ENCODE measurements around the gene PARD3B.

PARD3B gene

GRCh38 chr2:204590063-204590462, 44.8 kb downstream of the PARD3B start:
- DNase-seq, result no peak

GRCh38 chr2:204591225-204591624, 46.0 kb downstream of the PARD3B start:
- DNase-seq, result no peak

GRCh38 chr2:204604061-204604460, 58.8 kb downstream of the PARD3B start:
- no peak for DNase-seq

GRCh38 chr2:204608237-204608939, 63.1 kb downstream of the PARD3B start:
- DNase-seq, result no peak

GRCh38 chr2:204611017-204611631, 65.8 kb downstream of the PARD3B start:
- DNase-seq, result no peak

GRCh38 chr2:204611764-204612163, 66.5 kb downstream of the PARD3B start:
- DNase-seq, result no peak

- DNase-seq, result no peak
Measured at GRCh38 chr2:204613635-204614034, 68.4 kb downstream of the PARD3B start.

- no peak for DNase-seq
Measured at GRCh38 chr2:204615456-204615855, 70.2 kb downstream of the PARD3B start.

GRCh38 chr2:204625135-204625534, 79.9 kb downstream of the PARD3B start:
- DNase-seq, result no peak

- DNase-seq, result no peak
Measured at GRCh38 chr2:204628926-204629712, 83.8 kb downstream of the PARD3B start.

GRCh38 chr2:204632410-204632809, 87.1 kb downstream of the PARD3B start:
- no peak for DNase-seq

- no peak for DNase-seq
Measured at GRCh38 chr2:204634564-204634963, 89.3 kb downstream of the PARD3B start.

- DNase-seq, result no peak
Measured at GRCh38 chr2:204635478-204635877, 90.2 kb downstream of the PARD3B start.

GRCh38 chr2:204638471-204639194, 93.4 kb downstream of the PARD3B start:
- no peak for DNase-seq

GRCh38 chr2:204643326-204643725, 98.1 kb downstream of the PARD3B start:
- no peak for DNase-seq

GRCh38 chr2:204645018-204645773, 99.9 kb downstream of the PARD3B start:
- no peak for DNase-seq

GRCh38 chr2:204647626-204648025, 102.4 kb downstream of the PARD3B start:
- no peak for DNase-seq

- DNase-seq, result no peak
Measured at GRCh38 chr2:204650611-204651010, 105.3 kb downstream of the PARD3B start.

GRCh38 chr2:204652063-204652462, 106.8 kb downstream of the PARD3B start:
- DNase-seq, result no peak

- no peak for DNase-seq
Measured at GRCh38 chr2:204654669-204655068, 109.4 kb downstream of the PARD3B start.

GRCh38 chr2:204655101-204655500, 109.8 kb downstream of the PARD3B start:
- no peak for DNase-seq

GRCh38 chr2:204655626-204656025, 110.4 kb downstream of the PARD3B start:
- no peak for DNase-seq

- DNase-seq, result no peak
Measured at GRCh38 chr2:204657024-204657423, 111.7 kb downstream of the PARD3B start.

All from KG1 (cell line).